ENCODE data around the gene CD6.
"Not testable (repeated sequence)": the region's sequence is repeated elsewhere in the genome, so short reads cannot be mapped to it uniquely, and the experiment has no call there.

The CD6 gene

GRCh38 chr11:61061081-61061826 lies 89.8 kb downstream of the CD6 start:
- DNase-seq (ENCODE audit: extremely low spot score), result no peak
- ChIA-PET CTCF (no interaction called here), POLR2A (no interaction called here)
- TF ChIP-seq ZNF384 (IDR thresholded peaks at IDR 0.05), result no peak
- TF ChIP-seq BHLHE40 (IDR thresholded peaks at IDR 0.05; ENCODE audit: borderline replicate concordance), result no peak
- no peak for TF ChIP-seq SUZ12 (IDR thresholded peaks at IDR 0.05)
- TF ChIP-seq NFRKB (IDR thresholded peaks at IDR 0.05), result no peak

DNA sequence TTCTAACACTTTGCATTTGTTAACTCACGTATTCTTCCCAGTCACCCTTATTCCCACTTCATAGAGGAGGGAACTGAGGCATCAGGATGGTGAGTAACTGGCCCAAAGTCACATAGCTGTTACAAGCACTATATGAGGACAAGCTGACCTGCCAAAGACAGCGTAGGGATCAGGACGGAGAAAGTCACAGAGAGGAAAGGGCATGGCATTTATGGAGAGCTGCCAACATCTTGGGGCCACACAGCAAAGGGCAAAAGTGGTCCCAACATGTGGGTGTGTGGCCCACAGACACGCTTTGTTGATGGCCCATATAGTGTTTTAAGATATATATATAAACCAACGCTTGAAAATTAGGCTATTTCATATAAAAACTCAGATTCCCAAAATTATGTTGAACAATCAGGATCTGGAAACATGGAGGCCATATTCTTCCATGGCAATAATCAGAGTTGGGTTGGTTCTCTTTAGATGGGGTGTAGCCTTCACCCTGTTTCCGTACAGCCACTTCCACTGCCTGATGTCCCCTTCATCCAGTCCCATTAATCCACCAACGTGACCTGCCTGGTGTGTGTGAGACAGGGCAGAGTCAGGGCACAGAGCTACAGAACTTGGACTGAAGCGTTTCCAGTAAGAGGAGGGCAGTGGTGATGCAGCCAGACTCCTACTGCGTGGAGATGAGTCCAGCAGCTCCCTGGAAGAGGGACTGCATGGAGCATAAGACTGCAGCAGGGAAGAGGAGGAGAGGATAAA lies 90.9 kb downstream of the CD6 start:
- no peak for TF ChIP-seq LEF1 (IDR thresholded peaks at IDR 0.05; ENCODE audit: borderline replicate concordance)
- TF ChIP-seq L3MBTL2 (conservative IDR thresholded peaks at IDR 0.05), result no peak
- TF ChIP-seq BHLHE40 (IDR thresholded peaks at IDR 0.05; ENCODE audit: borderline replicate concordance), result no peak
- TF ChIP-seq FOXM1 (IDR thresholded peaks at IDR 0.05; ENCODE audit: borderline replicate concordance), result no peak
- TF ChIP-seq TARDBP (IDR thresholded peaks at IDR 0.05), result no peak
- no peak for TF ChIP-seq CTBP1 (IDR thresholded peaks at IDR 0.05; ENCODE audit: borderline replicate concordance)
- no peak for TF ChIP-seq ARNT (IDR thresholded peaks at IDR 0.05)
- no peak for TF ChIP-seq ZNF384 (IDR thresholded peaks at IDR 0.05)
- TF ChIP-seq FOXA1 (IDR thresholded peaks at IDR 0.05), result no peak
- ChIA-PET CTCF (no interaction called here), POLR2A (no interaction called here)
- DNase-seq (ENCODE audit: extremely low spot score), result no peak

- DNase-seq (ENCODE audit: extremely low spot score); CTCF ChIA-PET; POLR2A ChIA-PET: not testable (repeated sequence)
These were observed 93.8 kb downstream of the CD6 start for GRCh38 chr11:61065236-61065635.

DNA sequence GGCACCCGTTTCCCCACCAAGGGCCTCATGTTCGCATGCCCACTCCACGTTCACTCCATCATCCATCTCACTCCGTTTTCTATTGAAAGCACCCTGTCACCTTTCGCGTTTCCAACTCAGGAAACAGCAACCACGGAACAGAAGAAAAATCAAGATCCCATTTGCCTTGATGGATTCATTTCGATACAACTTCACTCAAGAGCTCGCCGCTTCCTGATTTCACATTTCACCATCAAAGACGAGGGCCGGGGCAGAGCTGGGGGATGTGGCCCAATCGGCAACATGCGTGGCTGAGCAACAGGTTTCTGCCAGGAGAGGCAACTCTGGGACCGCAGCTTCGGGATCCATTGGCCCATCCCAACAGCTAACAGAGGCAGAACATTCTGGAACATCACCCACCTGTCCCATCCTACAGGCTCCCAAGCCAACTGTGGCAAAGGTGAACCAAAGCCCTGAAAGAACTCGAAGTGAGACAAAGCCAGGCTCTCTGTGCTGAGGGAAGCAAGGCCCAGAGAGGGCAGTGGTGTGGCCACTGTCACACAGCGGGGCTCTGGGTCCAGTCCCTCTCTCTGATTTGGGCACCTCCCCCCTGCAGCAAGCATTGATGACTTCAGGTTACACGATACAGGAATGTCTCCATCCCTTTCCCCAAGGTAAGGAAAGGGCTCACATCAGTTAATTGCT lies 94.6 kb downstream of the CD6 start:
- ChIA-PET CTCF (no interaction called here), POLR2A (no interaction called here)
- DNase-seq (ENCODE audit: extremely low spot score), result no peak
- TF ChIP-seq FOXA1 (IDR thresholded peaks at IDR 0.05) (no peak), CTBP1 (IDR thresholded peaks at IDR 0.05; ENCODE audit: borderline replicate concordance) (no peak), ELF4 (IDR thresholded peaks at IDR 0.05) (no peak), NFRKB (IDR thresholded peaks at IDR 0.05) (no peak), ARNT (IDR thresholded peaks at IDR 0.05) (no peak), TARDBP (IDR thresholded peaks at IDR 0.05) (no peak), SP1 (IDR thresholded peaks at IDR 0.05) (no peak), FOXM1 (IDR thresholded peaks at IDR 0.05; ENCODE audit: borderline replicate concordance) (no peak), LEF1 (IDR thresholded peaks at IDR 0.05; ENCODE audit: borderline replicate concordance) (no peak), FOXK2 (IDR thresholded peaks at IDR 0.05) (no peak), L3MBTL2 (conservative IDR thresholded peaks at IDR 0.05) (no peak), PKNOX1 (IDR thresholded peaks at IDR 0.05) (no peak), SUZ12 (IDR thresholded peaks at IDR 0.05) (no peak), BHLHE40 (IDR thresholded peaks at IDR 0.05; ENCODE audit: borderline replicate concordance) (no peak)

DNA sequence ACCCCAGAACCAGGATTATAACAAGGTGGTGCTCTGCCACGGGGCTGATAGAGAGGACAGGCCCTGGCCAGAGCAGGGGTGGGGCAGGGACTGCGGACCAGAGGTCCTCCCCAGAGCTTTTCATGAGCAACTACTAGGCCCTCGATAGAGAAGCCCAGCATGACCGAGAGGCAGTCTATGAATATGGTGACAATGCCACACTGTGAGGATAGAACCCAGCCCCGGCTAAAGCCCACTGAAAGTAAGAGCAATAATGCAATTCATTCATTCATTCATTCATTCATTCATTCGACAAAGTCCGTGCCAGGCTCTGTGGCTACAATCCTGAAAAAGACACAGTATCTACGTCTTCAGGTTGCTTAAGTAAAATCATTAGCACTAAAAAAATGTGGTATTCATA lies 95.2 kb downstream of the CD6 start:
- DNase-seq (ENCODE audit: extremely low spot score), result no peak
- TF ChIP-seq NFRKB (IDR thresholded peaks at IDR 0.05), result no peak
- TF ChIP-seq FOXM1 (IDR thresholded peaks at IDR 0.05; ENCODE audit: borderline replicate concordance), result no peak
- no peak for TF ChIP-seq L3MBTL2 (conservative IDR thresholded peaks at IDR 0.05)
- ChIA-PET POLR2A (no interaction called here), CTCF (no interaction called here)

GRCh38 chr11:61067782-61068446 lies 96.4 kb downstream of the CD6 start:
- ChIA-PET POLR2A (no interaction called here), CTCF (no interaction called here)
- DNase-seq (ENCODE audit: extremely low spot score), result no peak
- no peak for TF ChIP-seq ARNT (IDR thresholded peaks at IDR 0.05)
- no peak for TF ChIP-seq TARDBP (IDR thresholded peaks at IDR 0.05)
- no peak for TF ChIP-seq SP1 (IDR thresholded peaks at IDR 0.05)
- no peak for TF ChIP-seq NFRKB (IDR thresholded peaks at IDR 0.05)
- TF ChIP-seq FOXM1 (IDR thresholded peaks at IDR 0.05; ENCODE audit: borderline replicate concordance), result no peak
- TF ChIP-seq ZNF384 (IDR thresholded peaks at IDR 0.05), result no peak
- no peak for TF ChIP-seq L3MBTL2 (conservative IDR thresholded peaks at IDR 0.05)
- no peak for TF ChIP-seq SUZ12 (IDR thresholded peaks at IDR 0.05)
- TF ChIP-seq HDGF (IDR thresholded peaks at IDR 0.05; ENCODE audit: borderline replicate concordance), result no peak
- TF ChIP-seq CTBP1 (IDR thresholded peaks at IDR 0.05; ENCODE audit: borderline replicate concordance), result no peak
- no peak for TF ChIP-seq FOXK2 (IDR thresholded peaks at IDR 0.05)
- TF ChIP-seq FOXA1 (IDR thresholded peaks at IDR 0.05), result no peak

DNA sequence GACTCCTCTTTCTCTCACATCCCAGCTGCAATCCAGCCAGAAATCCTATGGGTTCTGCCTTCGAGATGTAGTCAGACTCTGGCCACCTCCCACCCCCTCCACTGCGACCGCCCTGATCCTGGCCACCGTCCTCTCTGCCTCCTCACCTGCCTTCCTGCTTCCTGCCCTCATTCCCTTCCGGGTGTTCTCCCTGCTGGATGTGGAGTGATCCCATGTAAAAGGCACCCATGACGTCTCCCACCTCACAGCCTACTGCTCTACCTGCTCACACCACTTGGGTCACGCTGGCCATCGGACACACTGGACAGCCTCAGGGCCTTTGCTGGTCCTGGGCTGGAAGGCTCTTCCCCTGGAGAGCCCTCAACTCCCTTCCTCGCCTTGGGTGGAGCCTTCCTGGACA lies 97.1 kb downstream of the CD6 start:
- TF ChIP-seq NFRKB (IDR thresholded peaks at IDR 0.05) (no peak), CTBP1 (IDR thresholded peaks at IDR 0.05; ENCODE audit: borderline replicate concordance) (no peak), HDGF (IDR thresholded peaks at IDR 0.05; ENCODE audit: borderline replicate concordance) (no peak), ZNF384 (IDR thresholded peaks at IDR 0.05) (no peak), SUZ12 (IDR thresholded peaks at IDR 0.05) (no peak), SP1 (IDR thresholded peaks at IDR 0.05) (no peak), FOXM1 (IDR thresholded peaks at IDR 0.05; ENCODE audit: borderline replicate concordance) (no peak), ELF4 (IDR thresholded peaks at IDR 0.05) (no peak), TARDBP (IDR thresholded peaks at IDR 0.05) (no peak)
- no peak for DNase-seq (ENCODE audit: extremely low spot score)
- ChIA-PET POLR2A (no interaction called here), CTCF (no interaction called here)
